Suprapubic skin (tissue), 3 donors: ENCODE data around the gene CIITA.

Source experiments
- CTCF ChIP-seq, 2 donors: fragments of 200-600 bp in 1 of 2; fragments of 450-650 bp in 1 of 2; sonication (generic) in 1 of 2; IDR thresholded peaks; one replicate each; pipeline ENCODE4 v1.5.1; 2016 to 2019; ENCODE audit warnings: antibody characterized with exemption in 2 of 2, mild to moderate bottlenecking in 1 of 2, moderate library complexity in 1 of 2
- POLR2AphosphoS5 ChIP-seq, 3 donors: sonication (generic); formaldehyde crosslinking; IDR thresholded peaks; one replicate each; pipeline ENCODE4 v1.6.1; 2017; ENCODE audit warnings: antibody characterized with exemption in 3 of 3

GRCh38 chr16:10978124-10978523 is 101.1 kb downstream of the CIITA start:
- no peak for TF ChIP-seq POLR2AphosphoS5 (IDR thresholded peaks at IDR 0.05)
- no peak for TF ChIP-seq CTCF (IDR thresholded peaks at IDR 0.05)
